GM20000 (cell line): ENCODE data around the gene BEND7.

Experiments
- DNase-seq: peaks from one replicate; pipeline ENCODE4 v3.0.0; 2012; ENCODE audit warnings: low spot score
- CTCF ChIP-seq: IDR thresholded peaks from 2 replicates; pipeline ENCODE4 v1.5.1; 2012; ENCODE audit warnings: mild to moderate bottlenecking, control low read depth; ENCODE audit errors: extremely low read depth, missing control alignments

Gene BEND7

GRCh38 chr10:13517675-13518074, 11.1 kb downstream of the BEND7 start:
- DNase-seq: no peak
- TF ChIP-seq CTCF: no peak

- TF ChIP-seq CTCF: no peak
- no peak for DNase-seq
These were observed 12.6 kb downstream of the BEND7 start for GRCh38 chr10:13516176-13516575.

DNA sequence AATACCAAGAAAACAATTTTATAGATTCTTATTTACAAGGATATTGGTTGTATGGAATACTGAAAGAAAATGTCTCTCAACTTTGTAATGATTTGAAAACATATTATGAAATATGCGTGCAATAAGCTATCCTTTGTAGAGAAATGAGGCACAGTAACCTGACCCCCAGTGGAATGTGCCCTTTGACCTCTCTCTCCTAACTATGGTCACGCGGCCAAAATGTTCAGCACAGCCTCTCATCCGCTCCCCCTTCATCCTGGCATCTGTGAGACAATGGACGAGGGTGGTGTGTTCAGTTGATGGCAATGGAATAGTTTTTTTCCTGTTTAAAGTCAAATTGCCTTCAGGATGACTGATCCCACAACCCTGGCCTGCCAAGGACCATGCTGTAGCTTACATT, 13.3 kb downstream of the BEND7 start:
- TF ChIP-seq CTCF: no peak
- DNase-seq: no peak

DNA sequence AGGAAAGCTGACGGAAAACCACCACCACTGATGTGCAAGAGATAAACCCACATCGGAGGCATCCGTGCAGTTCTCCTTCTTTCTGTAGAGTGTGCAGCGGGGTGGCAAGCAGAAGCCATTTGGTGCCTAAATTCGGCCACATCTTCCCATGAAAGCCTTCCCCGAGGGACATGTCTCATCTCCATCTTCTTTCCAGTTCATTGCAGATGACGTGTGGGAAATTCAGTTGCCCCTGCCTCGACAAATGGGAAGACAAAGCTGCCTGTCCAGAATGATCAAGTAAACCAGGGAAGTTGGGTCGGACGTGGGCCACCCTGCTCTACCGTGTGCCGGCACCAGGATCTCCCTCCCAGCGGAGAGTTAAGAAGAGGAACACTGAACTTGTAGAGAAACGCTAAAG, 14.5 kb downstream of the BEND7 start:
- DNase-seq: no peak

GRCh38 chr10:13512564-13512963, 16.2 kb downstream of the BEND7 start:
- no peak for TF ChIP-seq CTCF
- DNase-seq: no peak

More for the DNA sequence above, 14.5 kb downstream of the BEND7 start:
- no peak for TF ChIP-seq CTCF

DNA sequence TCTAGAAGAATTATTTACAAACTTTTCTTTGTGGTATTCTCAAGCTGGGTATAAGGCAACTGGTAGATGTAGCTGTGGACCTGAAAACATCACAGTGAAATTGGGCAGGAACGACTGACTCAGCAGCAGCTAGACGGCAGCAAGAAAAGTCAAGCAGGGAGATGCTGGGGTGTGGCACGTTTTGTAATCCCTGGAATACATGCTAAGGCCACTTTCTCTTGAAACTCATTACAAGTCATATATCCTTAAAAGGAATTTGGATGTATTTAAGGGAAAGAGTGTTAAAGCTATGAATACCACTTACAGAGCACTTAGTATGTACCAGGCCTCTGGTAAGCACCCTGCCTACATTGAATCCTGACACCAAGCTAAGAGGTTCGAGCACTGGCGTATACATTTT, 17.4 kb downstream of the BEND7 start:
- no peak for TF ChIP-seq CTCF
- DNase-seq: no peak

DNA sequence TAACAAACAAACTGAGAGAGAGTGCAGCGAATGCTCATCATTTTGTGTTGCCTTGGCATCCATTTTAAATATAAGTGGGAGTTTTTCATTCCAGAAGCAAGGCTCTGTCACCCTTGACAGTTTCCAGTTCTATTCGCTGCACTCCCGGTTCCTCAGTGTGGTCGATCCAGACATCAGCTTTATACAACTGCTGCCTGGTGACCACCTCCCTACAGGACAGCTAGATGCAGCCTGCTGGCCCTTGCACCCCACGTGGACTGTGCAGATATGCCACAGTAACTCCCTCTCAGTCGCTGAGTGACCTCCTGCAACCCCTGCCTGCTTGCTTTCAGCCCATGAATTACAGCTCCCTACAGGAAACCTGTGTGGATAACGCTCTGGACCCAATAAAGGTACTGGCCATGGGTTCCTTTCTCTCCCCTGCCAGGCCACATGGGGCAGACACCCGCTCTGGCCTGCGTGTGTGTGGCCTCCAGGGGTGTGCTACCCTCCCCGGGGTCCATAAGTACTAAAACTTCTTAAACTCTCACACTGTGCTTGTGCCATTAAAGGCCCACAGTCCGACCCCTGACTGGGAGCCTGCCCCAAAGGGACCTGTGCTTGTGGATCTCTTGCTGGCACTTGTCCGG, 23.6 kb downstream of the BEND7 start:
- no peak for DNase-seq
- no peak for TF ChIP-seq CTCF
